Measurements from ENCODE around the gene PPP2R2B.

PPP2R2B gene

GRCh38 chr5:146761811-146762210, 116.7 kb downstream of the PPP2R2B start:
- DNase-seq (ENCODE audit: low spot score in 2 of 2): no peak
- Mint-ChIP-seq H3K4me3 (no peak overlapping the region), H3K9me3 (no peaks in the 10 kb centered on the region), H3K36me3 (no peaks in the 10 kb centered on the region), H3K27ac (no peak overlapping the region), H3K4me1 (peaks cover 41% of the 10 kb centered on the region)
- ATAC-seq: no peak

GRCh38 chr5:146758938-146759337, 119.6 kb downstream of the PPP2R2B start:
- peaks cover 38% of the 10 kb centered on the region for H3K4me1 Mint-ChIP-seq
- no peak for ATAC-seq
- H3K27ac Mint-ChIP-seq: peak overlapping the region; percentile 38

GRCh38 chr5:146758076-146758475, 120.5 kb downstream of the PPP2R2B start:
- Mint-ChIP-seq H3K36me3 (no peaks in the 10 kb centered on the region), H3K4me3 (no peak overlapping the region), H3K4me1 (peaks cover 47% of the 10 kb centered on the region), H3K27ac (no peak overlapping the region), H3K9me3 (no peaks in the 10 kb centered on the region)
- ATAC-seq (no peak), DNase-seq (ENCODE audit: low spot score in 2 of 2) (no peak)

More at GRCh38 chr5:146758938-146759337, 119.6 kb downstream of the PPP2R2B start:
- Mint-ChIP-seq H3K4me3 (no peak overlapping the region), H3K9me3 (no peaks in the 10 kb centered on the region), H3K36me3 (no peaks in the 10 kb centered on the region)
- DNase-seq (ENCODE audit: low spot score in 2 of 2): no peak

GRCh38 chr5:146756546-146756945, 122.0 kb downstream of the PPP2R2B start:
- Mint-ChIP-seq H3K4me3 (no peak overlapping the region), H3K9me3 (no peaks in the 10 kb centered on the region), H3K36me3 (peaks cover 5% of the 10 kb centered on the region), H3K27ac (no peak overlapping the region), H3K4me1 (peaks cover 62% of the 10 kb centered on the region)
- DNase-seq (ENCODE audit: low spot score in 2 of 2) (no peak), ATAC-seq (no peak)

GRCh38 chr5:146755793-146756192, 122.8 kb downstream of the PPP2R2B start:
- no peak overlapping the region for H3K4me3 Mint-ChIP-seq
- no peak for ATAC-seq
- no peak for DNase-seq (ENCODE audit: low spot score in 2 of 2)
- no peak overlapping the region for H3K27ac Mint-ChIP-seq
- no peaks in the 10 kb centered on the region for H3K9me3 Mint-ChIP-seq
- H3K4me1 Mint-ChIP-seq: peaks cover 70% of the 10 kb centered on the region
- H3K36me3 Mint-ChIP-seq: peaks cover 10% of the 10 kb centered on the region

GRCh38 chr5:146754621-146755020, 123.9 kb downstream of the PPP2R2B start:
- Mint-ChIP-seq H3K36me3 (peaks cover 10% of the 10 kb centered on the region), H3K4me1 (peaks cover 66% of the 10 kb centered on the region), H3K9me3 (no peaks in the 10 kb centered on the region), H3K4me3 (no peak overlapping the region), H3K27ac (peak overlapping the region; percentile 11)
- DNase-seq (ENCODE audit: low spot score in 2 of 2) (no peak), ATAC-seq (no peak)

GRCh38 chr5:146753641-146754040, 124.9 kb downstream of the PPP2R2B start:
- peak overlapping the region; percentile 63 for H3K27ac Mint-ChIP-seq
- DNase-seq (ENCODE audit: low spot score in 2 of 2) (no peak), ATAC-seq (no peak)
- H3K36me3 Mint-ChIP-seq: peaks cover 10% of the 10 kb centered on the region
- no peaks in the 10 kb centered on the region for H3K9me3 Mint-ChIP-seq
- H3K4me3 Mint-ChIP-seq: peak overlapping the region; percentile 45
- peaks cover 56% of the 10 kb centered on the region for H3K4me1 Mint-ChIP-seq

- peak; percentile 99 for ATAC-seq
These were observed 126.7 kb downstream of the PPP2R2B start for GRCh38 chr5:146751781-146752401.

GRCh38 chr5:146751054-146751453, 127.5 kb downstream of the PPP2R2B start:
- Mint-ChIP-seq H3K4me1 (peaks cover 45% of the 10 kb centered on the region), H3K36me3 (peaks cover 10% of the 10 kb centered on the region), H3K27ac (peak overlapping the region; percentile 63), H3K4me3 (no peak overlapping the region), H3K9me3 (no peaks in the 10 kb centered on the region)
- ATAC-seq: no peak
- no peak for DNase-seq (ENCODE audit: low spot score in 2 of 2)

More at GRCh38 chr5:146751781-146752401, 126.7 kb downstream of the PPP2R2B start:
- peak; percentile 40 to 78 for DNase-seq (ENCODE audit: low spot score in 2 of 2)
- H3K4me1 Mint-ChIP-seq: peaks cover 50% of the 10 kb centered on the region
- H3K27ac Mint-ChIP-seq: peak overlapping the region; percentile 63
- H3K9me3 Mint-ChIP-seq: no peaks in the 10 kb centered on the region
- H3K36me3 Mint-ChIP-seq: peaks cover 10% of the 10 kb centered on the region
- peak overlapping the region; percentile 45 for H3K4me3 Mint-ChIP-seq

- H3K9me3 Mint-ChIP-seq: no peaks in the 10 kb centered on the region
- H3K4me3 Mint-ChIP-seq: no peak overlapping the region
- ATAC-seq (no peak), DNase-seq (ENCODE audit: low spot score in 2 of 2) (no peak)
- H3K4me1 Mint-ChIP-seq: peaks cover 44% of the 10 kb centered on the region
- H3K27ac Mint-ChIP-seq: no peak overlapping the region
- H3K36me3 Mint-ChIP-seq: peaks cover 10% of the 10 kb centered on the region
These were observed 130.0 kb downstream of the PPP2R2B start for GRCh38 chr5:146748533-146748932.

- H3K27ac Mint-ChIP-seq: no peak overlapping the region
- ATAC-seq (no peak), DNase-seq (ENCODE audit: low spot score in 2 of 2) (no peak)
- no peaks in the 10 kb centered on the region for H3K9me3 Mint-ChIP-seq
- H3K36me3 Mint-ChIP-seq: peaks cover under 1% of the 10 kb centered on the region
- H3K4me1 Mint-ChIP-seq: peaks cover 19% of the 10 kb centered on the region
- H3K4me3 Mint-ChIP-seq: no peak overlapping the region
These were observed 132.5 kb downstream of the PPP2R2B start for GRCh38 chr5:146745931-146746577.

GRCh38 chr5:146744068-146744745, 134.3 kb downstream of the PPP2R2B start:
- no peaks in the 10 kb centered on the region for H3K9me3 Mint-ChIP-seq

GRCh38 chr5:146734936-146735577, 143.5 kb downstream of the PPP2R2B start:
- no peak overlapping the region for H3K4me3 Mint-ChIP-seq
- H3K36me3 Mint-ChIP-seq: no peaks in the 10 kb centered on the region
- DNase-seq (ENCODE audit: low spot score in 2 of 2) (no peak), ATAC-seq (no peak)
- no peak overlapping the region for H3K27ac Mint-ChIP-seq
- H3K9me3 Mint-ChIP-seq: peaks cover 3% of the 10 kb centered on the region
- H3K4me1 Mint-ChIP-seq: peaks cover 2% of the 10 kb centered on the region

More at GRCh38 chr5:146744068-146744745, 134.3 kb downstream of the PPP2R2B start:
- Mint-ChIP-seq H3K36me3 (no peaks in the 10 kb centered on the region), H3K4me3 (no peak overlapping the region), H3K4me1 (peaks cover 17% of the 10 kb centered on the region), H3K27ac (no peak overlapping the region)
- ATAC-seq: no peak
- no peak for DNase-seq (ENCODE audit: low spot score in 2 of 2)

GRCh38 chr5:146732962-146733361, 145.6 kb downstream of the PPP2R2B start:
- H3K4me3 Mint-ChIP-seq: no peak overlapping the region
- peaks cover 9% of the 10 kb centered on the region for H3K9me3 Mint-ChIP-seq
- ATAC-seq (no peak), DNase-seq (ENCODE audit: low spot score in 2 of 2) (no peak)
- H3K36me3 Mint-ChIP-seq: no peaks in the 10 kb centered on the region
- no peaks in the 10 kb centered on the region for H3K4me1 Mint-ChIP-seq
- no peak overlapping the region for H3K27ac Mint-ChIP-seq

GRCh38 chr5:146731909-146732659, 146.5 kb downstream of the PPP2R2B start:
- Mint-ChIP-seq H3K36me3 (no peaks in the 10 kb centered on the region), H3K9me3 (peaks cover 9% of the 10 kb centered on the region), H3K4me3 (no peak overlapping the region), H3K4me1 (no peaks in the 10 kb centered on the region), H3K27ac (no peak overlapping the region)
- ATAC-seq (no peak), DNase-seq (ENCODE audit: low spot score in 2 of 2) (no peak)
